Measurements from ENCODE around the gene MAPK8IP3.

The MAPK8IP3 gene

DNA sequence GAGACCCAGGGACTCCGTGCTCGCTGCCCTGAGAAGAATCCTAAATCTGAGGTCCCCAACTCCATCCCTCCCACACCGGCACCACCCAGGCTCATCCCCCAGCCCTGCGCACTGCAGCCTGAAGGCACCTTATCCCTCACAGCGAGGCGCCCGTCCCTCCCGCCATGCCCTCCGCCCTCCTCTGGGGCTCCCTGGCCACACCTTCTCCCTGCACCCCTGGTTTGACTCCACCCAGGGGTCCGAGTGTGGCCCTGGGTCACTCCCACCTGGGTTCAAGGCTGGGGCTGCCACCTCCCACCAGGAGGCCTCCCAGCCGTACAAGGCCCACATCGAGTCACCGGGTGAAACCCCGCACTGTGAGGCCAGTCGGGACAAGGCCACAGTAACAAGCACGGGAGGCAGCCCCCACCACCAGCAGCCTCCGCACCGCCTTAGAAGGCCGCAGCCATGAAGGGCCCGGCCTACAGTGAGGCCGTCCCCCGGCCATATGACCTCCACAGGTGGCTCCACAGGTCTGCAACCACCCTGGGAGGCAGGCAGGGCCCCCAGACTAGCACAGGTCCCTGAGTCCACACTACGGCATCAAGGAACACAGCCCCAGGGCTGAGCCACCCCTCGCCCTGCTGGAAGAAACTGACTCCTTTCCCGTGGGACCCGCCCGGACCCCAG lies 112.3 kb downstream of the MAPK8IP3 start:
- DNase-seq = no peak

DNA sequence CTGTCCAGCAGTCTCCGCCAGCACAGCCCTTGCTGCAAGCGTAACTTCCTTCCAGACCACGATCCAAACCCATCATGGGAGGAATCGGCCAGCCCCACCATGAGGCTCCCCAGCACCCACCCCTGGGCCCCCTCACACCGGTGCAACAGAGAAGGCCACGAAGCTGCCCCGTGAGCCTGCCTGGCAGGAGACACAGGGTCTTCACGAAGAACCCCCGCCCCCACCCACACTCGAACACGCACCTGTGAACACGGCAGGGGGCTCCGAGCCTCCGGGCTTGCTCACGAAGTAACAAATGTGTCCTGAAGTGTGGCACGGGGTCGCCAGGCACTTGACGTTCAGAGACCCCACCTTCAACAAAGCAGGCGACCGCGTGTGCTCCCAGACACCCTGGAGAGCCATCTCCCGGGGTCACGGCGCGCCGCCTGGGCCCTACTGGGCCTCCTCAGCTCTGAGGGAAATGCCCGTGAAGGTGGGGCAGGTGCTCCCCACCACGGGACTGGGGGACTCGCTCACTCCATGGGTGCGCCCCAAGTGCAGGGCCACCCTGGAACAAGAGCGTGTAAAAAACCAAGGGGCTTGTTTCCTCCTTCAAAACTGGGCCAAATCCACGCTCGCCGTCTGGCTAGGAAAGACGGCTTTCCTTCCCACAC lies 113.0 kb downstream of the MAPK8IP3 start:
- DNase-seq = no peak

- DNase-seq = no peak
Observed at GRCh38 chr16:1819611-1820010, 113.6 kb downstream of the MAPK8IP3 start.

Measured in SIG-M5 (cell line).